HG03460 (cell line): ENCODE results near the gene SOWAHA.
A peak's percentile ranks its signal among the peaks of the same experiment; 100 is the strongest.
"Not testable (repeated sequence)": the region's sequence is repeated elsewhere in the genome, so short reads cannot be mapped to it uniquely, and the experiment has no call there.

Experiments used
- ATAC-seq: cut with Tn5 transposase; IDR thresholded peaks from one replicate; pipeline ENCODE4 v1.9.1; 2021; ENCODE audit not compliant: unreplicated experiment

Gene SOWAHA

GRCh38 chr5:132848270-132848669 lies 35.2 kb downstream of the SOWAHA start:
- no peak for ATAC-seq

GRCh38 chr5:132849347-132849746 lies 36.2 kb downstream of the SOWAHA start:
- ATAC-seq = no peak

- no peak for ATAC-seq
These were observed 37.0 kb downstream of the SOWAHA start for GRCh38 chr5:132850066-132850465.

GRCh38 chr5:132853323-132853722 lies 40.2 kb downstream of the SOWAHA start:
- ATAC-seq = no peak

- ATAC-seq = no peak
These were observed 40.7 kb downstream of the SOWAHA start for GRCh38 chr5:132853790-132854189.

- no peak for ATAC-seq
These were observed 41.2 kb downstream of the SOWAHA start for GRCh38 chr5:132854301-132854700.

GRCh38 chr5:132854992-132855391 lies 41.9 kb downstream of the SOWAHA start:
- ATAC-seq = not testable (repeated sequence)

GRCh38 chr5:132856011-132856410 lies 42.9 kb downstream of the SOWAHA start:
- no peak for ATAC-seq

- no peak for ATAC-seq
These were observed 46.9 kb downstream of the SOWAHA start for GRCh38 chr5:132859889-132860437.

GRCh38 chr5:132860742-132861141 lies 47.6 kb downstream of the SOWAHA start:
- no peak for ATAC-seq

- peak; percentile 20 for ATAC-seq
These were observed 52.7 kb downstream of the SOWAHA start for GRCh38 chr5:132865668-132866341.
